H9 (cell line): ENCODE data around the gene EFS. TPM values are rescaled to one million over a fixed set of nuclear protein-coding genes. Genes with fewer than 3 reads are reported as not detected.

Source experiments
- DNase-seq: peaks from one replicate; pipeline ENCODE4 v3.0.0-alpha.2; 2017
- H2AFZ ChIP-seq: one replicate; pipeline ENCODE4 v1.6.1; 2013; ENCODE audit warnings: mild to moderate bottlenecking, low read length, control low read depth, moderate library complexity
- H2AK5ac ChIP-seq: 2 replicates; pipeline ENCODE4 v1.6.1; 2013; ENCODE audit warnings: low read length, control low read depth, mixed read lengths; ENCODE audit not compliant: insufficient read length
- H2BK120ac ChIP-seq: one replicate; pipeline ENCODE4 v1.6.1; 2013; ENCODE audit warnings: low read depth, mild to moderate bottlenecking, low read length, control low read depth, inconsistent platforms; ENCODE audit not compliant: poor library complexity, severe bottlenecking
- H2BK12ac ChIP-seq: 2 replicates; pipeline ENCODE4 v1.6.1; 2013; ENCODE audit warnings: low read length, control low read depth, mixed read lengths, low read depth; ENCODE audit not compliant: insufficient read length
- H2BK15ac ChIP-seq: 2 replicates; pipeline ENCODE4 v1.6.1; 2013; ENCODE audit warnings: low read depth, low read length, control low read depth
- H2BK20ac ChIP-seq: one replicate; pipeline ENCODE4 v1.6.1; 2013; ENCODE audit warnings: low read depth, mild to moderate bottlenecking, low read length, control low read depth, inconsistent platforms; ENCODE audit not compliant: poor library complexity, severe bottlenecking
- H2BK5ac ChIP-seq: 2 replicates; pipeline ENCODE4 v1.6.1; 2013; ENCODE audit warnings: low read length, control low read depth, mixed read lengths; ENCODE audit not compliant: insufficient read length
- H3K14ac ChIP-seq: 2 replicates; pipeline ENCODE4 v1.6.1; 2013; ENCODE audit warnings: low read length, control low read depth; ENCODE audit not compliant: insufficient read depth
- H3K18ac ChIP-seq: 2 replicates; pipeline ENCODE4 v1.6.1; 2013; ENCODE audit warnings: low read depth, mild to moderate bottlenecking, mixed read lengths, low read length, control low read depth; ENCODE audit not compliant: insufficient read length
- H3K23ac ChIP-seq: 2 replicates; pipeline ENCODE4 v1.6.1; 2013; ENCODE audit warnings: low read length, control low read depth, mixed read lengths, low read depth; ENCODE audit not compliant: insufficient read length
- H3K23me2 ChIP-seq: 2 replicates; pipeline ENCODE4 v1.6.1; 2013; ENCODE audit warnings: low read depth, mild to moderate bottlenecking, mixed read lengths, low read length, control low read depth; ENCODE audit not compliant: insufficient read length, poor library complexity, severe bottlenecking
- H3K27ac ChIP-seq: 2 replicates; pipeline ENCODE4 v1.5.1; 2013; ENCODE audit warnings: low read length, control low read depth, mixed read lengths, low read depth; ENCODE audit not compliant: insufficient read length
- H3K27me3 ChIP-seq: 2 replicates; pipeline ENCODE4 v1.6.1; 2013; ENCODE audit warnings: low read length, control low read depth, inconsistent platforms; ENCODE audit not compliant: insufficient read depth
- H3K4ac ChIP-seq: 2 replicates; pipeline ENCODE4 v1.6.1; 2013; ENCODE audit warnings: low read depth, mild to moderate bottlenecking, control low read depth, inconsistent platforms, low read length, moderate library complexity
- H3K4me1 ChIP-seq: 2 replicates; pipeline ENCODE4 v1.6.1; 2013; ENCODE audit warnings: low read length, control low read depth, inconsistent platforms; ENCODE audit not compliant: insufficient read depth
- H3K4me2 ChIP-seq: 2 replicates; pipeline ENCODE4 v1.6.1; 2013; ENCODE audit warnings: low read length, control low read depth, mixed read lengths; ENCODE audit not compliant: insufficient read length, insufficient read depth
- H3K56ac ChIP-seq: 2 replicates; pipeline ENCODE4 v1.6.1; 2013; ENCODE audit warnings: low read depth, mild to moderate bottlenecking, mixed read lengths, low read length, control low read depth; ENCODE audit not compliant: insufficient read length
- H3K79me1 ChIP-seq: 2 replicates; pipeline ENCODE4 v1.6.1; 2013; ENCODE audit warnings: low read depth, mild to moderate bottlenecking, moderate library complexity, low read length, control low read depth, inconsistent platforms; ENCODE audit not compliant: insufficient read depth, poor library complexity, severe bottlenecking
- H3K79me2 ChIP-seq: 2 replicates; pipeline ENCODE4 v1.6.1; 2013; ENCODE audit warnings: low read length, control low read depth, inconsistent platforms; ENCODE audit not compliant: insufficient read depth
- H3K9ac ChIP-seq: 2 replicates; pipeline ENCODE4 v1.6.1; 2013; ENCODE audit warnings: low read length, control low read depth, mixed read lengths; ENCODE audit not compliant: insufficient read length; ENCODE audit errors: extremely low read depth
- H3K9me3 ChIP-seq: one replicate; pipeline ENCODE4 v1.6.1; 2013; ENCODE audit warnings: low read depth, low read length, inconsistent platforms; ENCODE audit not compliant: control insufficient read depth
- H3T11ph ChIP-seq: one replicate; pipeline ENCODE4 v1.6.1; 2013; ENCODE audit warnings: mild to moderate bottlenecking, low read length, control low read depth, inconsistent platforms
- H4K20me1 ChIP-seq: one replicate; pipeline ENCODE4 v1.6.1; 2013; ENCODE audit not compliant: control insufficient read depth, insufficient read length, insufficient read depth
- H4K5ac ChIP-seq: 2 replicates; pipeline ENCODE4 v1.6.1; 2013; ENCODE audit warnings: low read depth, mild to moderate bottlenecking, mixed read lengths, low read length, control low read depth; ENCODE audit not compliant: insufficient read length
- H4K8ac ChIP-seq: replicated peaks from 2 replicates; pipeline ENCODE4 v1.6.1; 2013; ENCODE audit warnings: low read length, control low read depth, mixed read lengths, low read depth; ENCODE audit not compliant: insufficient read length
- H4K91ac ChIP-seq: 2 replicates; pipeline ENCODE4 v1.6.1; 2013; ENCODE audit warnings: low read depth, mild to moderate bottlenecking, moderate library complexity, mixed read lengths, low read length, control low read depth; ENCODE audit not compliant: insufficient read length
- H3K27ac Mint-ChIP-seq, 3 experiments: 2 replicates in 2 of 3; 3 replicates in 1 of 3; pipeline ENCODE4 v1.8.0; 2020 to 2021; ENCODE audit warnings: mixed read lengths in 3 of 3, mild to moderate bottlenecking in 1 of 3, moderate library complexity in 1 of 3
- H3K27me3 Mint-ChIP-seq: 2 replicates; pipeline ENCODE4 v1.8.0; 2021; ENCODE audit warnings: low read depth, mild to moderate bottlenecking, moderate library complexity, mixed read lengths
- H3K36me3 Mint-ChIP-seq, 3 experiments: 2 replicates in 2 of 3; 3 replicates in 1 of 3; pipeline ENCODE4 v1.8.0; 2020 to 2021; ENCODE audit warnings: low read depth in 3 of 3, mixed read lengths in 3 of 3; ENCODE audit not compliant: insufficient read depth in 1 of 3
- H3K4me1 Mint-ChIP-seq, 2 experiments: 2 replicates each; pipeline ENCODE4 v1.8.0; 2020; ENCODE audit warnings: mixed read lengths in 2 of 2
- H3K4me3 Mint-ChIP-seq, 2 experiments: 2 replicates in 1 of 2; 3 replicates in 1 of 2; pipeline ENCODE4 v1.8.0; 2020 to 2021; ENCODE audit warnings: mild to moderate bottlenecking in 2 of 2, mixed read lengths in 2 of 2, moderate library complexity in 1 of 2
- H3K9me3 Mint-ChIP-seq, 2 experiments: 2 replicates in 1 of 2; 3 replicates in 1 of 2; pipeline ENCODE4 v1.8.0; 2020; ENCODE audit warnings: mild to moderate bottlenecking in 2 of 2, mixed read lengths in 2 of 2, moderate library complexity in 1 of 2
- CTCF ChIP-seq: fragments of 200-600 bp; sonication (generic); conservative IDR thresholded peaks from 3 replicates; pipeline ENCODE4 v1.8.0; 2021; ENCODE audit warnings: antibody characterized with exemption, mild to moderate bottlenecking
- WGBS: extraction: QIAGEN DNeasy Blood & Tissue Kit; methylation state at CpG from one replicate; pipeline ENCODE4 v1.1.7; 2013; ENCODE audit warnings: missing lambda C conversion rate, low lambda C conversion rate, mixed read lengths; ENCODE audit not compliant: insufficient read length; ENCODE audit errors: extremely low coverage; 5-methylcytosine and 5-hydroxymethylcytosine counted together
- total RNA-seq: library from RNA; stranded (reverse); gene quantifications from 2 replicates; pipeline ENCODE4 v1.2.1, GENCODE V29; 2021

EFS gene
- total RNA-seq, 1 experiment from 2014 or later, result 32.1 TPM

- no peaks in the 10 kb centered on the region for H4K20me1 ChIP-seq
- no peaks in the 10 kb centered on the region for H3K23me2 ChIP-seq
- H4K8ac ChIP-seq, result no peak overlapping the region
- no peak overlapping the region for H2AFZ ChIP-seq
- no peak overlapping the region for H4K91ac ChIP-seq
- H3K36me3 Mint-ChIP-seq, result no peaks in the 10 kb centered on the region
- no peak overlapping the region for H3K4me2 ChIP-seq
- no peak for TF ChIP-seq CTCF
- H3K27me3 ChIP-seq, result no peaks in the 10 kb centered on the region
- H3K4me3 Mint-ChIP-seq, result no peak overlapping the region
- H3K23ac ChIP-seq, result no peak overlapping the region
- no peaks in the 10 kb centered on the region for H3K4me1 ChIP-seq
- H2AK5ac ChIP-seq, result no peak overlapping the region
- H3K4ac ChIP-seq, result no peak overlapping the region
- H3K9ac ChIP-seq, result no peak overlapping the region
- no peak overlapping the region for H2BK5ac ChIP-seq
- H3K27ac ChIP-seq, result no peak overlapping the region
- H3K79me2 ChIP-seq, result no peaks in the 10 kb centered on the region
- no peak overlapping the region for H3K18ac ChIP-seq
- no peak overlapping the region for H4K5ac ChIP-seq
- H2BK20ac ChIP-seq, result no peak overlapping the region
- H3K56ac ChIP-seq, result no peak overlapping the region
- no peak overlapping the region for H3K14ac ChIP-seq
- no peak overlapping the region for H2BK15ac ChIP-seq
- WGBS, result no CpG with 5 or more reads among the region's 4 CpGs
- H3T11ph ChIP-seq, result no peak overlapping the region
- no peaks in the 10 kb centered on the region for H3K9me3 ChIP-seq
- H2BK120ac ChIP-seq, result no peak overlapping the region
- peaks cover 42% of the 10 kb centered on the region for H3K27me3 Mint-ChIP-seq
- no peaks in the 10 kb centered on the region; a peak in 1 of 5 replicates for H3K9me3 Mint-ChIP-seq
- no peaks in the 10 kb centered on the region for H3K79me1 ChIP-seq
- peaks cover 2 to 8% of the 10 kb centered on the region in 2 experiments; a peak in 3 of 4 replicates for H3K4me1 Mint-ChIP-seq
- H2BK12ac ChIP-seq, result no peak overlapping the region
- no peak overlapping the region; a peak in 1 of 7 replicates for H3K27ac Mint-ChIP-seq
- no peak for DNase-seq
These were observed 33.4 kb upstream of the EFS start for GRCh38 chr14:23398348-23398747.
